Measurements from ENCODE around the gene GPR85. TPM values are rescaled to one million over a fixed set of nuclear protein-coding genes. Genes with fewer than 3 reads are reported as not detected.

Gene GPR85
- total RNA-seq, 2 donors from 2014 or later: 0.26 to 0.33 TPM

GRCh38 chr7:113046453-113046852, 40.2 kb downstream of the GPR85 start:
- H3K4me1 ChIP-seq: no peaks in the 10 kb centered on the region
- no peaks in the 10 kb centered on the region for H3K36me3 ChIP-seq (replicated peaks in 1 of 2; ENCODE audit: insufficient read depth in 1 of 2, low read depth in 2 of 2)
- TF ChIP-seq CTCF (IDR thresholded peaks at IDR 0.05) (no peak), POLR2A (IDR thresholded peaks at IDR 0.05) (no peak)
- no peaks in the 10 kb centered on the region for H3K27me3 ChIP-seq
- H3K9me3 ChIP-seq: no peaks in the 10 kb centered on the region
- DNase-seq (no peak), ATAC-seq (no peak)
- WGBS, 2 donors: 36 to 40% methylated on average over 2 of the region's 2 CpGs
- H3K27ac ChIP-seq: no peak overlapping the region
- intact Hi-C loops (cut with DNase I): no loop called here
- H3K4me3 ChIP-seq: no peak overlapping the region

GRCh38 chr7:113045379-113045778, 41.2 kb downstream of the GPR85 start:
- Histone ChIP-seq H3K4me3 (no peak overlapping the region), H3K9me3 (no peaks in the 10 kb centered on the region), H3K36me3 (replicated peaks in 1 of 2; ENCODE audit: insufficient read depth in 1 of 2, low read depth in 2 of 2) (no peaks in the 10 kb centered on the region), H3K27ac (no peak overlapping the region), H3K27me3 (no peaks in the 10 kb centered on the region), H3K4me1 (no peaks in the 10 kb centered on the region)
- WGBS, 2 donors: 40% methylated on average over 4 of the region's 4 CpGs
- TF ChIP-seq POLR2A (IDR thresholded peaks at IDR 0.05): no peak
- no peak for TF ChIP-seq CTCF (IDR thresholded peaks at IDR 0.05)
- ATAC-seq: no peak
- no peak for DNase-seq
- intact Hi-C loops (cut with DNase I): no loop called here

- no peak for ATAC-seq
- no peak overlapping the region for H3K4me3 ChIP-seq
- DNase-seq: no peak
- no peaks in the 10 kb centered on the region for H3K4me1 ChIP-seq
- no peak overlapping the region for H3K27ac ChIP-seq
- intact Hi-C loops (cut with DNase I): no loop called here
- TF ChIP-seq POLR2A (IDR thresholded peaks at IDR 0.05): no peak
- TF ChIP-seq CTCF (IDR thresholded peaks at IDR 0.05): no peak
- H3K27me3 ChIP-seq: no peaks in the 10 kb centered on the region
- H3K9me3 ChIP-seq: no peaks in the 10 kb centered on the region
- H3K36me3 ChIP-seq (replicated peaks in 1 of 2; ENCODE audit: insufficient read depth in 1 of 2, low read depth in 2 of 2): no peaks in the 10 kb centered on the region
These were observed 42.2 kb downstream of the GPR85 start for GRCh38 chr7:113044394-113044793.

GRCh38 chr7:113040849-113041248, 45.8 kb downstream of the GPR85 start:
- Histone ChIP-seq H3K27me3 (no peaks in the 10 kb centered on the region), H3K4me1 (no peaks in the 10 kb centered on the region), H3K4me3 (no peak overlapping the region), H3K36me3 (replicated peaks in 1 of 2; ENCODE audit: insufficient read depth in 1 of 2, low read depth in 2 of 2) (no peaks in the 10 kb centered on the region), H3K9me3 (no peaks in the 10 kb centered on the region), H3K27ac (no peak overlapping the region)
- TF ChIP-seq POLR2A (IDR thresholded peaks at IDR 0.05) (no peak), CTCF (IDR thresholded peaks at IDR 0.05) (no peak)
- ATAC-seq (no peak), DNase-seq (no peak)
- intact Hi-C loops (cut with DNase I): no loop called here

- TF ChIP-seq CTCF (IDR thresholded peaks at IDR 0.05) (no peak), POLR2A (IDR thresholded peaks at IDR 0.05) (no peak)
- Histone ChIP-seq H3K9me3 (no peaks in the 10 kb centered on the region), H3K36me3 (replicated peaks in 1 of 2; ENCODE audit: insufficient read depth in 1 of 2, low read depth in 2 of 2) (no peaks in the 10 kb centered on the region), H3K4me1 (no peaks in the 10 kb centered on the region), H3K27ac (no peak overlapping the region), H3K27me3 (no peaks in the 10 kb centered on the region), H3K4me3 (no peak overlapping the region)
- DNase-seq: no peak
- ATAC-seq: no peak
- 23 to 31% methylated on average over 2 of the region's 2 CpGs for WGBS, 2 donors
- intact Hi-C loops (cut with DNase I): no loop called here
These were observed 52.7 kb downstream of the GPR85 start for GRCh38 chr7:113033959-113034358.

Other genes with a start within 250 kb of the GPR85 start
- gene SMIM30, start 31.7 kb upstream of the GPR85 start, total RNA-seq: 10 to 100 TPM in 1 of 2 donors, 1 to 10 TPM in 1; 6.9 to 19.7 TPM

Measured in body of pancreas (tissue), 4 donors.